K562 (cell line): ENCODE results near the gene RNF213. TPM values are rescaled to one million over a fixed set of nuclear protein-coding genes. Genes with fewer than 3 reads are reported as not detected.

ENCODE experiments used
- ATAC-seq: fragments of 200-7000 bp; cut with Tn5 transposase; 3 replicates; pipeline ENCODE4 v1.9.1; 2020; ENCODE audit warnings: moderate library complexity
- BruUV-seq: library from RNA; stranded (reverse); fragments of 400-500 nt; replicated peaks from 2 replicates; lab custom pipeline; 2021; lab: Mats Ljungman, UMichigan
- CTCF ChIA-PET: fragments of 300-600 bp; formaldehyde crosslinking; extraction: SDS; loops from one replicate; lab custom pipeline; 2021; ENCODE audit warnings: low intra/inter-chr PET ratio; lab: Yijun Ruan, JAX
- POLR2A ChIA-PET: fragments of 300-600, 350-650 bp; sonication (Branson Sonifier 250); formaldehyde crosslinking; extraction: SDS; loops from one replicate; lab custom pipeline; 2021; ENCODE audit warnings: antibody characterized with exemption, inconsistent platforms; lab: Yijun Ruan, JAX
- DNase-seq, 4 experiments: peaks; one replicate each; pipeline versions ENCODE4 v3.0.0 to v3.0.0-alpha.2; 2011 to 2018; ENCODE audit warnings: low spot score in 3 of 4, mixed read lengths in 3 of 4; ENCODE audit errors: extremely low read depth in 1 of 4
- FAIRE-seq: peaks from 2 replicates; lab custom pipeline; 2011; peaks lifted over from hg19 to GRCh38; lab: Jason Lieb, UNC
- H2AFZ ChIP-seq: 2 replicates; pipeline ENCODE4 v1.6.0; 2011; ENCODE audit warnings: low read depth, low read length, control low read depth, inconsistent platforms
- H3K27ac ChIP-seq: fragments of 200-600 bp; 3 replicates; pipeline ENCODE4 v1.8.0; 2011; ENCODE audit warnings: low read depth, mild to moderate bottlenecking, control low read depth, inconsistent platforms, low read length, moderate library complexity, mixed read lengths; ENCODE audit errors: extremely low read depth
- H3K27me3 ChIP-seq, 2 experiments: fragments of 300-600 bp in 1 of 2; 2 replicates in 1 of 2; 3 replicates in 1 of 2; pipeline versions ENCODE4 v1.6.0 to v1.8.0; 2011; ENCODE audit warnings: inconsistent platforms in 2 of 2, low read length in 2 of 2, mild to moderate bottlenecking in 1 of 2, mixed read lengths in 1 of 2, moderate library complexity in 1 of 2; ENCODE audit not compliant: control insufficient read depth in 2 of 2, insufficient read depth in 2 of 2
- H3K36me3 ChIP-seq: fragments of 300-600 bp; 3 replicates; pipeline ENCODE4 v1.8.0; 2011; ENCODE audit warnings: mild to moderate bottlenecking, low read length, inconsistent platforms; ENCODE audit not compliant: control insufficient read depth, insufficient read depth
- H3K4me1 ChIP-seq, 2 experiments: fragments of 200-600 bp in 1 of 2; replicated peaks in 1 of 2; 2 replicates in 1 of 2; 3 replicates in 1 of 2; pipeline versions ENCODE4 v1.5.1 to v1.8.0; 2011; ENCODE audit warnings: inconsistent platforms in 2 of 2, low read length in 2 of 2, mild to moderate bottlenecking in 1 of 2, mixed read lengths in 1 of 2, moderate library complexity in 1 of 2; ENCODE audit not compliant: control insufficient read depth in 2 of 2, insufficient read depth in 2 of 2
- H3K4me2 ChIP-seq: 2 replicates; pipeline ENCODE4 v1.6.1; 2011; ENCODE audit warnings: low read length, control low read depth, inconsistent platforms, mixed read lengths; ENCODE audit not compliant: insufficient read depth
- H3K4me3 ChIP-seq: fragments of 200-600 bp; sonication (generic), shearing (Covaris generic); 2 replicates; pipeline ENCODE4 v1.5.1; 2016; ENCODE audit warnings: control low read depth, inconsistent platforms
- H3K79me2 ChIP-seq: fragments of 200-600 bp; 3 replicates; pipeline ENCODE4 v1.8.0; 2011; ENCODE audit warnings: low read length, inconsistent platforms; ENCODE audit not compliant: control insufficient read depth, insufficient read depth
- H3K9ac ChIP-seq, 2 experiments: 2 replicates each; pipeline versions ENCODE4 v1.6.0 to v1.6.1; 2011; ENCODE audit warnings: low read depth in 2 of 2, low read length in 2 of 2, control low read depth in 1 of 2, inconsistent platforms in 1 of 2, mild to moderate bottlenecking in 1 of 2, mixed read lengths in 1 of 2; ENCODE audit not compliant: insufficient read depth in 1 of 2
- H3K9me1 ChIP-seq: one replicate; pipeline ENCODE4 v1.6.0; 2011; ENCODE audit warnings: inconsistent platforms, mild to moderate bottlenecking, low read length, moderate library complexity; ENCODE audit not compliant: control insufficient read depth, insufficient read depth
- H3K9me3 ChIP-seq: replicated peaks from 2 replicates; pipeline ENCODE4 v1.5.1; 2011; ENCODE audit warnings: low read depth, low read length, inconsistent platforms; ENCODE audit not compliant: control insufficient read depth, insufficient read depth
- H4K20me1 ChIP-seq: replicated peaks from 2 replicates; pipeline ENCODE4 v1.6.1; 2011; ENCODE audit warnings: low read length, inconsistent platforms, mixed read lengths; ENCODE audit not compliant: control insufficient read depth, insufficient read depth
- CGGBP1 ChIP-seq: fragments of 250-450 bp; sonication (Bioruptor Pico); IDR thresholded peaks from 2 replicates; pipeline ENCODE4 v1.9.0; 2021; ENCODE audit warnings: mild to moderate bottlenecking
- ETV5 ChIP-seq: sonication (generic); formaldehyde crosslinking; IDR thresholded peaks from 2 replicates; pipeline ENCODE4 v1.4.0; 2020; ENCODE audit warnings: low read depth, mild to moderate bottlenecking, missing genetic modification reagents
- HDAC3 ChIP-seq: fragments of 450-650 bp; IDR thresholded peaks from 2 replicates; pipeline ENCODE4 v1.6.1; 2018; ENCODE audit warnings: borderline replicate concordance, mild to moderate bottlenecking, moderate library complexity; ENCODE audit not compliant: partially characterized antibody
- HOXB6 ChIP-seq: fragments of 250-450 bp; sonication (Bioruptor Pico); IDR thresholded peaks from 2 replicates; pipeline ENCODE4 v1.5.1; 2022; ENCODE audit warnings: mild to moderate bottlenecking, borderline replicate concordance
- MCM2 ChIP-seq: fragments of 450-650 bp; IDR thresholded peaks from 2 replicates; pipeline ENCODE4 v1.6.1; 2017; ENCODE audit warnings: low read depth, mild to moderate bottlenecking
- SP2 ChIP-seq: IDR thresholded peaks from 2 replicates; pipeline ENCODE4 v1.6.1; 2011; ENCODE audit warnings: mild to moderate bottlenecking, low read depth, low read length, moderate library complexity; ENCODE audit not compliant: poor library complexity, severe bottlenecking; ENCODE audit errors: extremely low read depth
- STAT5B ChIP-seq: fragments of 250-450 bp; sonication (Bioruptor Pico); IDR thresholded peaks from 2 replicates; pipeline ENCODE4 v1.8.0; 2021; ENCODE audit warnings: mild to moderate bottlenecking, inconsistent platforms
- ZBTB26 ChIP-seq: fragments of 450-650 bp; formaldehyde crosslinking; IDR thresholded peaks from 2 replicates; pipeline ENCODE4 v1.4.0; 2022; ENCODE audit warnings: missing genetic modification characterization
- ZNF263 ChIP-seq: sonication (generic); formaldehyde crosslinking; IDR thresholded peaks from 2 replicates; pipeline ENCODE4 v1.8.0; 2022; ENCODE audit warnings: mild to moderate bottlenecking, missing genetic modification reagents, borderline replicate concordance
- ZNF407 ChIP-seq: fragments of 450-650 bp; IDR thresholded peaks from 2 replicates; pipeline ENCODE4 v1.6.1; 2016; ENCODE audit warnings: low read depth
- ZNF717 ChIP-seq: fragments of 250-450 bp; sonication (Bioruptor Pico); IDR thresholded peaks from 2 replicates; pipeline ENCODE4 v1.5.0; 2021
- WGBS: fragments of 100-300 bp; shearing (Covaris generic); methylation state at CpG from one replicate; pipeline ENCODE4 v1.1.6; 2016; ENCODE audit warnings: low coverage, mixed read lengths; ENCODE audit not compliant: insufficient coverage; ENCODE audit errors: missing lambda C conversion rate; 5-methylcytosine and 5-hydroxymethylcytosine counted together
- in situ Hi-C: fragments of 300-500 bp; cut with MboI; formaldehyde crosslinking; loops from 4 replicates; pipeline ENCODE4 v1.15.0; 2018; ENCODE audit warnings: inconsistent platforms, mixed read lengths
- intact Hi-C: fragments of 100-400 bp; cut with micrococcal nuclease; formaldehyde crosslinking; loops from 2 replicates; pipeline ENCODE4 v1.14.2; 2022
- polyA plus RNA-seq, 8 experiments: library from polyadenylated mRNA; depleted of rRNA in 4 of 8; stranded (reverse) in 5 of 8; unstranded in 3 of 8; fragments of >200 nt; fragmentation: Nextera tagmentation in 2 of 8; fragmentation: Illumina TruSeq in 1 of 8; extraction: Ambion mirVana in 2 of 8; extraction: Trizol in 1 of 8; gene quantifications; 2 replicates each; pipeline versions ENCODE4 v1.2.1 to v1.2.3, GENCODE V29; 2011 to 2014; ENCODE audit warnings: inconsistent platforms in 1 of 8, missing spikeins in 1 of 8
- total RNA-seq, 7 experiments: library from RNA; depleted of rRNA in 6 of 7; stranded (reverse); fragments of >200 nt in 6 of 7; fragmentation: Illumina TruSeq in 2 of 7; extraction: Trizol in 2 of 7; gene quantifications; 2 replicates each; pipeline versions ENCODE4 v1.2.1 to v1.2.3, GENCODE V29; 2011 to 2021; ENCODE audit warnings: low replicate concordance in 1 of 7

RNF213 gene
- total and polyA plus RNA-seq, 9 of the 15 experiments (the other 6 are each of a cell fraction or from before 2014, with no cell fraction given): 5.3 to 33.6 (median 17.9) TPM

GRCh38 chr17:80389011-80389995 is 128.7 kb downstream of the RNF213 start:
- intact Hi-C loops: no loop called here
- BruUV-seq: no TSS peak
- no peak for FAIRE-seq
- TF ChIP-seq ZNF263 (CRISPR knock-in tag) (no peak), STAT5B (no peak), SP2 (no peak), ETV5 (CRISPR knock-in tag) (no peak), ZNF407 (no peak), HDAC3 (no peak), CGGBP1 (CRISPR knock-in tag) (no peak), ZBTB26 (CRISPR knock-in tag) (no peak), HOXB6 (CRISPR knock-in tag) (no peak), ZNF717 (CRISPR knock-in tag) (no peak), MCM2 (no peak)

More at GRCh38 chr17:80389011-80389995, 128.7 kb downstream of the RNF213 start:
- no peaks in the 10 kb centered on the region for H4K20me1 ChIP-seq
- no peak overlapping the region for H3K4me3 ChIP-seq
- peaks cover 67% of the 10 kb centered on the region; the same call in 2 of the 3 replicates for H3K36me3 ChIP-seq
- 0 out of 4 replicates have a peak overlapping the region, but pooled peaks of 1 of the 2 experiments have one; percentile 24 for H3K9ac ChIP-seq
- no peaks in the 10 kb centered on the region for H3K79me2 ChIP-seq
- no peak for DNase-seq
- H3K27me3 ChIP-seq: no peaks in the 10 kb centered on the region
- 73% methylated on average over 21 of the region's 22 CpGs for WGBS
- no peaks in the 10 kb centered on the region for H3K9me3 ChIP-seq
- peaks cover 2% of the 10 kb centered on the region for H3K9me1 ChIP-seq
- no peak overlapping the region for H3K27ac ChIP-seq
- no peak overlapping the region for H3K4me2 ChIP-seq
- ChIA-PET POLR2A (no interaction called here), CTCF (no interaction called here)
- no peaks in the 10 kb centered on the region for H3K4me1 ChIP-seq
- in situ Hi-C loops: no loop called here
- ATAC-seq: no peak
- H2AFZ ChIP-seq: no peak overlapping the region
